HG02943 (cell line): ENCODE measurements around the gene HNRNPH1.
A peak's percentile ranks its signal among the peaks of the same experiment; 100 is the strongest.
"Not testable (repeated sequence)": the region's sequence is repeated elsewhere in the genome, so short reads cannot be mapped to it uniquely, and the experiment has no call there.

Source experiments
- ATAC-seq: cut with Tn5 transposase; IDR thresholded peaks from one replicate; pipeline ENCODE4 v1.9.1; 2021; ENCODE audit warnings: mild to moderate bottlenecking, low read depth, moderate library complexity; ENCODE audit not compliant: unreplicated experiment

HNRNPH1 gene, protein sequence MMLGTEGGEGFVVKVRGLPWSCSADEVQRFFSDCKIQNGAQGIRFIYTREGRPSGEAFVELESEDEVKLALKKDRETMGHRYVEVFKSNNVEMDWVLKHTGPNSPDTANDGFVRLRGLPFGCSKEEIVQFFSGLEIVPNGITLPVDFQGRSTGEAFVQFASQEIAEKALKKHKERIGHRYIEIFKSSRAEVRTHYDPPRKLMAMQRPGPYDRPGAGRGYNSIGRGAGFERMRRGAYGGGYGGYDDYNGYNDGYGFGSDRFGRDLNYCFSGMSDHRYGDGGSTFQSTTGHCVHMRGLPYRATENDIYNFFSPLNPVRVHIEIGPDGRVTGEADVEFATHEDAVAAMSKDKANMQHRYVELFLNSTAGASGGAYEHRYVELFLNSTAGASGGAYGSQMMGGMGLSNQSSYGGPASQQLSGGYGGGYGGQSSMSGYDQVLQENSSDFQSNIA

DNA sequence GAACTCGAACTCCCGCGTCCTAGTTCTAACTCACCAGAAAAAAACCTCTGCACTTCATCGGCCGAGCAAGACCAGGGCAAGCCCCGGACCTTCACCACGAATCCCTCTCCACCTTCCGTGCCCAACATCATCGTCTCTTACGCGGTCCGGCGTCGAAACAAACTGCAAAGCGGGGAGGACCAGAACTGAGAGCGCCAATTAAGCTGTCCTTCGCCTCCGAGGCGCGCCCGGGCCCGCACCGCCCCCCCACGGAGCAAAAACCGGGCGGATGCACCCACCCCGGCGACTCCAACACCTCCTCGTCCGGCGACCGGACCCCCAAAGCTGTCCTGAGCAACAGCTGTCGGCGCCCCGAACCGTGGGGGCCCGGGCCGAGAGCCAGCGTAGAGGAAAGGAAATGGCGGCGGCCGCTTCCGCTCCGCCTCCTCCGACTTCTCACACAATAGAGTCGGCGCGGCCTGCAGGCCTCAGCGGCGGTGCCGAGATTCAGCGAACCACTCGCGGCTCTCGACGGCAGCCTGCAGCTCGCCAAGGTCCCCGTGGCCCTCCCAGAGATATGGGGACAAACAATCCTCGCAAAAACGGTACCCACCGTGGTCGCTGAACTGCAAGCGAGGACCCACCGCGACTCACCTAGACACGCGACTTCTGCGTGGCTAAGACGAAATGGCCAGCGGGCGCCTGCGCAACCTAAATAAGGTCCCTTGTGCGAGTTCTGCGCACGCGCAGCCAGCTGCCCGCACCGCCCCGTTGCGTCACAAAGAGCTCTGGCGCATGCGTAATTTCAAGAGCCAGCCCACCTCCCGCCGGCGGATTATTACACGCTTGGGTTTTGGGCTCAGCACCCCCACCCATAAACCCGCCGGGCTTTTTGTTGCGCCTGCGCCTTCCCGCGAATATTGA, at the start of gene HNRNPH1:
Gene HNRNPH1 (minus strand): TSS at position 669 of the 903 bp plus-strand sequence. CDS start 538 bp downstream, at position 131.
- ATAC-seq: peak; percentile 74

GRCh38 chr5:179668391-179668790, 44.9 kb upstream of the HNRNPH1 start:
- no peak for ATAC-seq

GRCh38 chr5:179661647-179662046, 38.2 kb upstream of the HNRNPH1 start:
- ATAC-seq: not testable (repeated sequence)

DNA sequence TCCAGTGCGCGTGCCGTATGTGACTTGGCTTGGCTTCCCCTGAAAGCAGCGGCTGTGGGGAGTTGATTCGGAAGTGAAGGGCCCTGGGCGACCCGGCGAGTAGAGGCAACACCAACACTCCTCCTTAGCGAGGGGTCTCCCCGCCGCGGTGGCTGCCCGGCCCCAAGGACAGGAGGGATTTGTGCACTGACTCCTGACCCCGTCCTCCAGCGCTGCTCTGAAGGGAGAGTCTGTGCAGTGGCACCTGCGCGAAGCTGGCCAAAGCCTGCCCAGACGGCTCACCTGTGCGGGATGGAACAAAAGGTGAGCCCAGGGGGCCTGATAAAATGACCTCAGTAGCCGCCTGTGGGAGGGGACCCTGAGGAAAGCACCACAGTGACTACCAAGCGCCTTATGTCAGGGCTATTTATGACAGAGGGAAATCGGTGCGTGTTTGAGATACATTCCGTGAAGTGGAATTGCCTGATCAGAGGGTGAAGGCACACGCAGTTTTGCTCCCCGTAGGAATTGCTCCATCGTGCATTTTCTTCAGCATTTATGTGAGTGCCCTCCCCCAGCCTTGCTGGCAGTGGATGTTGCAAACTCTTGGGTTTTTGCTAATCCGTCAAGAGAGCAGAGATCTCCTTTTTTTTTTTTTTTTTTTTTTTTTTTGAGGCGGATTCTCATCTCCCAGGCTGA, 34.8 kb upstream of the HNRNPH1 start:
- peak; percentile 53 for ATAC-seq

DNA sequence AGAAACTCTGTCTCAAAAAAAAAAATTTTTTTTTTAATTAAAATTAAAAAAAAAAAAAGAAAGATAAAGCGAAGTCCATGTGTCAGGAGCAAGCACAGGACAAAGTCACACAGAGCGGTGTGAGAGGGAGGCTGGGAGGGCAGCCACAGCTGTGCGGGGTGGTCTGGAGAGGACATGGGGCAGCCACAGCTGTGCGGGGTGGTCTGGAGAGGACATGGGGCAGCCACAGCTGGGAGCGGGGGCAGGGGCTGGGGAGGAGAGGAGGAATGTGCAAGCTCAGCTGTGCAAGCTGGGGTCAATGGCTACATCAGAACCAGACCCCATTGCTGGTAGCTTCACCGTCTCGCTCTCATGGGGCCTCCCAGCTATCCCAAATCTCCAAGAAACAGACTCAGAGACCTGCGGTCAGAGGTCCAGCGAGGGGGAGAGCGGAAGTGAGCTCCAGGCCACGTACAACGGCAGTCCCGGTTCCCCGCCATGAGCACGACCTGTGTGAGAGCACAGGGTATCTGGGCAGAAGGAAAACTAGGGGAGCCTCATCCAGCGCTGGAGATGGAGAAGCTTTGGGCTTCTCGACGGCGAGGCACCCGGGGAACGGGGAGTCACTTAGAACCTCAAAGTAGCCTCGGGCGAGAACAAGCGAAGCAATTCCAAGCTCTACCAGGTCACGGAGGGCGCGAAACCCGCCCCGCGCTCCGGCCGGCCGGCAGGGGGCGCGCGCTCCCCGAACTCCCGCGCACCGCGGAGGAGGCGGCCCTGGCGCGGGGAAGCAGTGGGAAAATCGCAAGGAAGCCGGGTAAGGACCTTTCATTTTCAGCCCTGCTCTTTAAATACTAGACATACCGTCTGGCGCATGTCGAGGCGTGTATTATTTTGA, 34.1 kb upstream of the HNRNPH1 start:
- ATAC-seq: peak; percentile 82

GRCh38 chr5:179653135-179653534, 29.7 kb upstream of the HNRNPH1 start:
- not testable (repeated sequence) for ATAC-seq

DNA sequence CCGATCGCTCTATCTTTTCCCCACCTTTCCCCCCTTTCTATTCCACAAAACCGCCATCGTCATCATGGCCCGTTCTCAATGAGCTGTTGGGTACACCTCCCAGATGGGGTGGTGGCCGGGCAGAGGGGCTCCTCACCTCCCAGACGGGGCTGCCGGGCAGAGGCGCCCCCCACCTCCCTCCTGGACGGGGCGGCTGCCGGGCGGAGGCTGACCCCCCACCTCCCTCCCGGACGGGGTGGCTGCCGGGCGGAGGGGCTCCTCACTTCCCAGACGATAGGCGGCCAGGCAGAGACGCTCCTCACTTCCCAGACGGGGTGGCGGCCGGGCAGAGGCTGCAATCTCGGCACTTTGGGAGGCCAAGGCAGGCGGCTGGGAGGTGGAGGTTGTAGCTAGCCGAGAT, 26.8 kb upstream of the HNRNPH1 start:
- ATAC-seq: not testable (repeated sequence)

GRCh38 chr5:179649166-179649703, 25.8 kb upstream of the HNRNPH1 start:
- not testable (repeated sequence) for ATAC-seq

DNA sequence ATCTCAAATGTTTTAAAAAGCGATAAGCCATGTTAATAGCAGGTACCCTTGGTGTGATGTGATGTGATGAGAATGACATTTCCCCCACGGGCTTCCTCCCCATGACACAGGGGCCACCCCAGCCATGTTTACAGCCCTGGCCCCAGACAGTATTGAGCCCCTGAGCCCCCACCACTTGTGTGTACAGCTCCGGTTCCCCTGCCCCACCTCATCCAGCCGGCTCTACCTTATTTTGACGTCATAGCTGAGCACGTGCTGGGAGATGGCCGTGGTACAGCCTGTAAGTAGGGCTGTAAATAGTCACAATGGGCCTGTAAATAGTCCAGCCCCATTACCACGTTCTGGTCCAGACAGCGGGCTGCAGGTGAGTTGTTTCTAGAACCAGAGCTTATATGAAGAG, 24.9 kb upstream of the HNRNPH1 start:
- no peak for ATAC-seq

GRCh38 chr5:179644766-179645165, 21.3 kb upstream of the HNRNPH1 start:
- ATAC-seq: not testable (repeated sequence)

DNA sequence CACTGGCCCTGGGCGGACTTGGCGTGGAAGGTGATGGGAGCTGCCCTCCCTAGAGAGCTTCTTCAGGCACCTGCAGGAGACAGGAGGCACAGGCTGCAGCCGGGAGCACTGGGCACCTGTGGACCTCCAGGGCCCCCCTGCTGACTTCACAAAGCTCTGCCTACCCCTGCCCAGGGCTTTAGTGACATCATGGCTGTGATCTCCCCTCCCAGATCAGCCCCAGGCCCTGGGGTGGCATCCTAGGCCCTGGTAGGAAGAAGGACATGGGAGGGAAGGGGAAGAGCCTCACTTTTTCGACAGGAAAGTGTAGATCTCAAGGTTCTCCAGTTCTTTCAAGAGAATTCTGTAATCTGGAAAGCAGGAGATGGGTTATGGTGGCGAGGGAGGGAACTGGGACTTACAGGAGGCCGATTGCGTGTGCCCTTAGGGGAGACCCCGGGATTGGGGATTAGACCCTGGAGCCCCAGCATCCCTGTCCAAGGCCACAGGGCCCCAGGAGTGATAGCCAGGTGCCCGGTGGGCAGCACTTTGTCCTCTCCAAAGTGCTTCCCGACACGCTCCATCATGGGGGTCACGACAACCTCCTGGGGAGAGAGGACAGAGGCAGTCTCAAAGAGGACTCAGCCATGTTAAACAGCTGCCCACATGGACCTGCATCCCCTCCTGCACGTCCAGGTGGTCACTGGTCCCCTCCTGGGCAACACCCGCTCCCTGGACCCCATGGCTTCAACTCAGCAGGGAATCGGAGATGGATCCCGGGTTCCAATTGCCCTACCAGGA, 19.9 kb upstream of the HNRNPH1 start:
- ATAC-seq: not testable (repeated sequence)

GRCh38 chr5:179642626-179643025, 19.2 kb upstream of the HNRNPH1 start:
- not testable (repeated sequence) for ATAC-seq

GRCh38 chr5:179641745-179642144, 18.3 kb upstream of the HNRNPH1 start:
- not testable (repeated sequence) for ATAC-seq

GRCh38 chr5:179639296-179639695, 15.8 kb upstream of the HNRNPH1 start:
- not testable (repeated sequence) for ATAC-seq

DNA sequence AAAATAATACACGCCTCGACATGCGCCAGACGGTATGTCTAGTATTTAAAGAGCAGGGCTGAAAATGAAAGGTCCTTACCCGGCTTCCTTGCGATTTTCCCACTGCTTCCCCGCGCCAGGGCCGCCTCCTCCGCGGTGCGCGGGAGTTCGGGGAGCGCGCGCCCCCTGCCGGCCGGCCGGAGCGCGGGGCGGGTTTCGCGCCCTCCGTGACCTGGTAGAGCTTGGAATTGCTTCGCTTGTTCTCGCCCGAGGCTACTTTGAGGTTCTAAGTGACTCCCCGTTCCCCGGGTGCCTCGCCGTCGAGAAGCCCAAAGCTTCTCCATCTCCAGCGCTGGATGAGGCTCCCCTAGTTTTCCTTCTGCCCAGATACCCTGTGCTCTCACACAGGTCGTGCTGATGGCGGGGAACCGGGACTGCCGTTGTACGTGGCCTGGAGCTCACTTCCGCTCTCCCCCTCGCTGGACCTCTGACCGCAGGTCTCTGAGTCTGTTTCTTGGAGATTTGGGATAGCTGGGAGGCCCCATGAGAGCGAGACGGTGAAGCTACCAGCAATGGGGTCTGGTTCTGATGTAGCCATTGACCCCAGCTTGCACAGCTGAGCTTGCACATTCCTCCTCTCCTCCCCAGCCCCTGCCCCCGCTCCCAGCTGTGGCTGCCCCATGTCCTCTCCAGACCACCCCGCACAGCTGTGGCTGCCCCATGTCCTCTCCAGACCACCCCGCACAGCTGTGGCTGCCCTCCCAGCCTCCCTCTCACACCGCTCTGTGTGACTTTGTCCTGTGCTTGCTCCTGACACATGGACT, 11.1 kb upstream of the HNRNPH1 start:
- peak; percentile 74 for ATAC-seq

- ATAC-seq: peak; percentile 49
These were observed 10.3 kb upstream of the HNRNPH1 start for GRCh38 chr5:179633501-179634369.

- no peak for ATAC-seq
These were observed 1.4 kb upstream of the HNRNPH1 start for GRCh38 chr5:179624841-179625271.
